A549 (cell line): ENCODE measurements around the gene TTC17. TPM values are rescaled to one million over a fixed set of nuclear protein-coding genes. Genes with fewer than 3 reads are reported as not detected.

Experiments
- polyA plus RNA-seq, 4 experiments: library from polyadenylated mRNA; depleted of rRNA in 3 of 4; stranded (reverse); fragments of >200 nt; fragmentation: RNase III in 1 of 4; extraction: RNeasy Plus Mini Kit Qiagen cat#74134 plus additional on column Dnase treatment in 1 of 4; gene quantifications; 2 replicates in 3 of 4; 3 replicates in 1 of 4; pipeline ENCODE4 v1.2.3, GENCODE V29; 2011 to 2017
- small RNA-seq, 6 experiments: library from RNA; depleted of rRNA; stranded (forward); fragments of <200 nt; gene quantifications; one replicate each; pipeline ENCODE3, GENCODE V24; 2012

The TTC17 gene
- polyA plus RNA-seq, 2 of the 4 experiments (the other 2 are of a cell fraction): 28.9 to 89.4 TPM

Small RNAs within 50 kb of the gene (small RNA-seq; reads per million reads assigned to genes)
- gene RF00019 (0 reads per million in 6 experiments), gene RN7SKP287 (0 reads per million in 6 experiments)

Other genes starting within 250 kb of the TTC17 start
- gene API5, start 46.9 kb upstream of the TTC17 start, polyA plus RNA-seq (2011; rRNA removed): 89.8 and 127 TPM in 2 replicates
- 84.2 to 88.2 TPM (median 87.7 TPM) in 3 replicates for gene API5, start 46.9 kb upstream of the TTC17 start, polyA plus RNA-seq (2017; fragmentation: RNase III; extraction: RNeasy Plus Mini Kit Qiagen cat#74134 plus additional on column Dnase treatment)